Loucy (cell line): ENCODE results near the gene LYPD1.

Experiments
- CTCF ChIP-seq: fragments of 200-600 bp; sonication (generic); conservative IDR thresholded peaks from 2 replicates; pipeline ENCODE4 v1.5.1; 2014; ENCODE audit warnings: mild to moderate bottlenecking, antibody characterized with exemption, low read length
- EZH2phosphoT487 ChIP-seq: fragments of 200-600 bp; IDR thresholded peaks from 2 replicates; pipeline ENCODE4 v1.6.1; 2018; ENCODE audit warnings: antibody characterized with exemption, mild to moderate bottlenecking, moderate library complexity, borderline replicate concordance

GRCh38 chr2:132651115-132652045 is 18.6 kb downstream of the LYPD1 start:
- TF ChIP-seq CTCF: peak; percentile 19; the same call in 1 of the 2 replicates
- no peak for TF ChIP-seq EZH2phosphoT487
